BJ (cell line): ENCODE measurements around the gene NPBWR2. TPM values are rescaled to one million over a fixed set of nuclear protein-coding genes. Genes with fewer than 3 reads are reported as not detected.
"Not testable (repeated sequence)": the region's sequence is repeated elsewhere in the genome, so short reads cannot be mapped to it uniquely, and the experiment has no call there.

Experiments used
- CTCF ChIA-PET: fragments of 350-600 bp; formaldehyde crosslinking; extraction: SDS; loops from one replicate; lab custom pipeline; 2021; ENCODE audit warnings: antibody characterized with exemption, inconsistent platforms; lab: Yijun Ruan, JAX
- POLR2A ChIA-PET: fragments of 300-600 bp; sonication (Branson Sonifier 250); formaldehyde crosslinking; extraction: SDS; loops from one replicate; lab custom pipeline; 2021; ENCODE audit warnings: antibody characterized with exemption; lab: Charles Lee
- DNase-seq: peaks from one replicate; pipeline ENCODE4 v3.0.0-alpha.2; 2011; ENCODE audit warnings: low read depth
- H3K27me3 ChIP-seq: 2 replicates; pipeline ENCODE4 v1.6.0; 2011; ENCODE audit warnings: low read length; ENCODE audit not compliant: control insufficient read depth, insufficient read depth
- H3K36me3 ChIP-seq: 2 replicates; pipeline ENCODE4 v1.5.1; 2011; ENCODE audit warnings: low read length; ENCODE audit not compliant: control insufficient read depth, insufficient read depth
- H3K4me3 ChIP-seq: 2 replicates; pipeline ENCODE4 v1.5.1; 2011; ENCODE audit warnings: low read depth, mild to moderate bottlenecking, control low read depth, low read length
- polyA plus RNA-seq: library from polyadenylated mRNA; depleted of rRNA; stranded (reverse); fragments of >200 nt; gene quantifications from 2 replicates; pipeline ENCODE4 v1.2.3, GENCODE V29; 2011
- TF ChIP-seq, protein P1 (sequence below): IDR thresholded peaks from 2 replicates; pipeline ENCODE4 v1.5.1; 2011; ENCODE audit warnings: low read depth, mild to moderate bottlenecking, control low read depth, inconsistent platforms, low read length, moderate library complexity; ENCODE audit not compliant: insufficient read depth

Gene NPBWR2
- polyA plus RNA-seq, 1 experiment, result not detected

- Histone ChIP-seq H3K4me3 (no peak overlapping the region), H3K36me3 (no peaks in the 10 kb centered on the region), H3K27me3 (peaks cover 3% of the 10 kb centered on the region)
- POLR2A ChIA-PET, result no interaction called here
- TF ChIP-seq, protein P1, sequence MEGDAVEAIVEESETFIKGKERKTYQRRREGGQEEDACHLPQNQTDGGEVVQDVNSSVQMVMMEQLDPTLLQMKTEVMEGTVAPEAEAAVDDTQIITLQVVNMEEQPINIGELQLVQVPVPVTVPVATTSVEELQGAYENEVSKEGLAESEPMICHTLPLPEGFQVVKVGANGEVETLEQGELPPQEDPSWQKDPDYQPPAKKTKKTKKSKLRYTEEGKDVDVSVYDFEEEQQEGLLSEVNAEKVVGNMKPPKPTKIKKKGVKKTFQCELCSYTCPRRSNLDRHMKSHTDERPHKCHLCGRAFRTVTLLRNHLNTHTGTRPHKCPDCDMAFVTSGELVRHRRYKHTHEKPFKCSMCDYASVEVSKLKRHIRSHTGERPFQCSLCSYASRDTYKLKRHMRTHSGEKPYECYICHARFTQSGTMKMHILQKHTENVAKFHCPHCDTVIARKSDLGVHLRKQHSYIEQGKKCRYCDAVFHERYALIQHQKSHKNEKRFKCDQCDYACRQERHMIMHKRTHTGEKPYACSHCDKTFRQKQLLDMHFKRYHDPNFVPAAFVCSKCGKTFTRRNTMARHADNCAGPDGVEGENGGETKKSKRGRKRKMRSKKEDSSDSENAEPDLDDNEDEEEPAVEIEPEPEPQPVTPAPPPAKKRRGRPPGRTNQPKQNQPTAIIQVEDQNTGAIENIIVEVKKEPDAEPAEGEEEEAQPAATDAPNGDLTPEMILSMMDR, result no peak
- no peak for DNase-seq
- CTCF ChIA-PET, result interaction anchor here (0.9 kb wide), 1 partner anchor 17 kb away, joined by 3 read pairs; no protein-coding TSS in a partner anchor
Measured at GRCh38 chr20:64137598-64138031, 30.2 kb upstream of the NPBWR2 start.

- ChIA-PET POLR2A (no interaction called here), CTCF (no interaction called here)
- Histone ChIP-seq H3K36me3 (no peaks in the 10 kb centered on the region), H3K27me3 (peaks cover 3% of the 10 kb centered on the region), H3K4me3 (no peak overlapping the region)
- no peak for DNase-seq
- TF ChIP-seq, protein P1, result no peak
Measured at GRCh38 chr20:64136004-64136710, 28.8 kb upstream of the NPBWR2 start.

DNA sequence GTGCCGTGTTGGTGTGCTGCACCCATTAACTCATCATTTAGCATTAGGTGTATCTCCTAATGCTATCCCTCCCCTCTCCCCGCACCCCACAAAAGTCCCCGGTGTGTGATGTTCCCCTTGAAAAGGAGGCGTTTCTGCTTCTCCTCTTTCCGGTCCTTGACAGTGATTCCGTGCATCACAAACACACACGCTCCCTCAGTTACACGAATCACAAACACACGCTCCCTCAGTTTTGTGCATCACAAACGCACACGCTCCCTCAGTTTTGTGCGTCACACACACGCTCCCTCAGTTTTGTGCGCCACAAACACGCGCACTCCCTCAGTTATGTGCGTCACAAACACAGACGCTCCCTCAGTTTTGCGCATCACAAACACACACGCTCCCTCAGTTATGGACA, 27.4 kb upstream of the NPBWR2 start:
- POLR2A ChIA-PET, H3K27me3 ChIP-seq, H3K36me3 ChIP-seq, H3K4me3 ChIP-seq, CTCF ChIA-PET, DNase-seq: not testable (repeated sequence)

DNA sequence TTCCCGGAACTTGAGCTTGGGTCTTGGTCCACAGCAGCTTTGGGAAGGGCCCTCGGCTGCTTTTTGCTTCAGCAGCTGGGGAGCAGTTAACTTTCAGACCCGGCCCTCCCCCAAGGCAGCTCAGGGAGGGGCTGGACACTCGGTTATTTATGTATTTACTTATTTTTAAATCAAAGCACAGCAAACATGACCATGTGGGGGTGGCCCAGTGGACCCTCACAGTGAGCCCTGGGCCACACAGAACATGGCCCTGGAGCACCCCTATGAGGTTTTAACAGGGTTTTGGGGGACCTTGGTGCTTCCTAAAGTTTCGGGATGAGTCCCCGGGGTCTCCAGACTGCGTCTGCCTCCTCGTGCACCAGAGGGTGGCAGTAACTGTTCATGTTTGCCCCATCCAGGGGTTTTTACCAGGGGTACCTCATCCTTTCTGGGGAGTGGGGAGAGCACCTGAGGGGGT, 26.6 kb upstream of the NPBWR2 start:
- Histone ChIP-seq H3K27me3 (peaks cover 2% of the 10 kb centered on the region; the same call in 1 of the 2 replicates), H3K4me3 (no peak overlapping the region), H3K36me3 (no peaks in the 10 kb centered on the region)
- no peak for DNase-seq
- ChIA-PET CTCF (no interaction called here), POLR2A (no interaction called here)
- TF ChIP-seq, protein P1, result no peak

DNA sequence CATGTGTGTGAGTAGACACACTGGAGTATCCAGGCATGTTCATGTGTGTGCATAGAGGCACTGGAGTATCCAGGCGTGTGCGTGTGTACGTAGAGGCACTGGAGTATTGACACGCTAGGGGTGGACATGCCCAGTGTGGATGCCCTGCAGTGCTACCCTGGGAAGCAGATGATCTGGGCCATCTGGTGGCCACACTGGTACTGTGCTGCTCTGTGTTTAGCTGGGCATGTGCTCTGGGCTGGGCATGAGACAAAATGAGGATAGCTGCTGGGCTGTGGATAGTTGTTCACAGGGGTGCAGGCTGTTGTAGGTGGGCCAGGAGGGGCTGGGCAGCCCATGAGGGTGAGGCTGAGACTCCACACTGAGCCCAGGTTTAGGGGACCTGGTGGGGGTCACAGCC, 24.0 kb upstream of the NPBWR2 start:
- ChIA-PET CTCF (no interaction called here), POLR2A (no interaction called here)
- H3K36me3 ChIP-seq, result no peaks in the 10 kb centered on the region
- TF ChIP-seq, protein P1, result no peak; the same call in 1 of the 2 replicates
- peaks cover 2% of the 10 kb centered on the region; the same call in 1 of the 2 replicates for H3K27me3 ChIP-seq
- DNase-seq, result no peak
- H3K4me3 ChIP-seq, result no peak overlapping the region
